SK-N-SH treated with all-trans-retinoic acid at 6 μM for 48 hours (cell line): Measurements from ENCODE around the gene LANCL2.

ENCODE experiments used
- BACH2 ChIP-seq: fragments of 250-450 bp; sonication (Bioruptor Pico); IDR thresholded peaks from 2 replicates; pipeline ENCODE4 v1.9.0; 2021; ENCODE audit warnings: mild to moderate bottlenecking, borderline replicate concordance
- ESRRG ChIP-seq: fragments of 250-450 bp; sonication (Bioruptor Pico); IDR thresholded peaks from 2 replicates; pipeline ENCODE4 v1.6.1; 2021; ENCODE audit warnings: mild to moderate bottlenecking
- ISL1 ChIP-seq: fragments of 250-450 bp; sonication (Bioruptor Pico); IDR thresholded peaks from 2 replicates; pipeline ENCODE4 v2.1.2; 2022; ENCODE audit warnings: mild to moderate bottlenecking, moderate library complexity
- PATZ1 ChIP-seq: fragments of 250-450 bp; sonication (Bioruptor Pico); IDR thresholded peaks from 2 replicates; pipeline ENCODE4 v1.8.0; 2020; ENCODE audit warnings: mild to moderate bottlenecking, moderate library complexity, borderline replicate concordance
- RARB ChIP-seq: fragments of 250-450 bp; sonication (Bioruptor Pico); IDR thresholded peaks from 2 replicates; pipeline ENCODE4 v1.8.0; 2021; ENCODE audit warnings: mild to moderate bottlenecking, moderate library complexity
- TF ChIP-seq, protein P1 (sequence below): fragments of 250-450 bp; sonication (Bioruptor Pico); IDR thresholded peaks from 2 replicates; pipeline ENCODE4 v1.8.0; 2021; ENCODE audit warnings: low read depth, mild to moderate bottlenecking, moderate library complexity, borderline replicate concordance

DNA sequence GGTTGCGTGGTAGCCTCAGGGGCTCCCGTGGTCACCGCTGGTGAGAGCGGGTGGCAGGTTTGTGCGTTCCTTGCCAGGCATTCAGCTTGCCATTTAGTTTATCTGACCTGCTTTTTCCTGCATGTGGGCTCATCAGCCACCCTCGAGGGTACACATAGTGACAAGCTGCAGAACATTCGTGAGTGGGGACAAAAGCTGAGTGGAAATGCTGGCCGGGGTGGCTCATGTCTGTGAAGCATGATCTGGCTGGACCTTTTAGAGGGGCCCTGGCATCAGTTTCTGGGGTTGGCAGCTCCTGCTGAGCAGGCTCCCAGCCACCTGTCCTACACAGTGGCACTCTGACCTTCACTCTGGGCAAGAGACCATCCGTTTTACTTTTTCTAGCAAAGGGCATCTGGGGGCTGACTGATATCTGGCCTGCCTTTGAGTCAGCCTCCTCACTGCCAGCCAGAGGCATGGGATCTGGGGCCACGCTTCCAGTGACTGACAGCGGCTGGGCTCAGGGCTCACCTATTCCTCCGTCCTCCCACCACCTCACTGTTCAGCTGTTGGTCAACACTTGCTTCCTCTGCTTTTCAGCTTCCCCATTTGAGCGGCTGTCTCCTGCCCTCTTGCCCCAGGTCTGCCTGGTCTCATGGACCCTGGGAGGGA is 75.0 kb downstream of the LANCL2 start:
- TF ChIP-seq ESRRG (CRISPR knock-in tag) (no peak), RARB (CRISPR knock-in tag) (no peak), ISL1 (CRISPR knock-in tag) (no peak), BACH2 (CRISPR knock-in tag) (no peak), PATZ1 (CRISPR knock-in tag) (no peak)
- TF ChIP-seq, protein P1, sequence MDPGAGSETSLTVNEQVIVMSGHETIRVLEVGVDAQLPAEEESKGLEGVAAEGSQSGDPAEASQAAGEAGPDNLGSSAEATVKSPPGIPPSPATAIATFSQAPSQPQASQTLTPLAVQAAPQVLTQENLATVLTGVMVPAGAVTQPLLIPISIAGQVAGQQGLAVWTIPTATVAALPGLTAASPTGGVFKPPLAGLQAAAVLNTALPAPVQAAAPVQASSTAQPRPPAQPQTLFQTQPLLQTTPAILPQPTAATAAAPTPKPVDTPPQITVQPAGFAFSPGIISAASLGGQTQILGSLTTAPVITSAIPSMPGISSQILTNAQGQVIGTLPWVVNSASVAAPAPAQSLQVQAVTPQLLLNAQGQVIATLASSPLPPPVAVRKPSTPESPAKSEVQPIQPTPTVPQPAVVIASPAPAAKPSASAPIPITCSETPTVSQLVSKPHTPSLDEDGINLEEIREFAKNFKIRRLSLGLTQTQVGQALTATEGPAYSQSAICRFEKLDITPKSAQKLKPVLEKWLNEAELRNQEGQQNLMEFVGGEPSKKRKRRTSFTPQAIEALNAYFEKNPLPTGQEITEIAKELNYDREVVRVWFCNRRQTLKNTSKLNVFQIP (CRISPR knock-in tag), result no peak
